GM12865 (cell line): ENCODE measurements around the gene OR1J4.
"Not testable (repeated sequence)": the region's sequence is repeated elsewhere in the genome, so short reads cannot be mapped to it uniquely, and the experiment has no call there.

ENCODE experiments used
- DNase-seq: peaks from one replicate; pipeline ENCODE4 v3.0.0; 2010; ENCODE audit warnings: low read depth
- H3K4me3 ChIP-seq: 2 replicates; pipeline ENCODE4 v1.5.1; 2011; ENCODE audit warnings: mild to moderate bottlenecking, low read depth, low read length, control low read depth
- CTCF ChIP-seq: IDR thresholded peaks from 2 replicates; pipeline ENCODE4 v1.5.1; 2011; ENCODE audit warnings: low read length, control low read depth, low read depth, inconsistent platforms; ENCODE audit not compliant: insufficient read depth; ENCODE audit errors: missing control alignments

Gene OR1J4

GRCh38 chr9:122536134-122536533 lies 17.2 kb downstream of the OR1J4 start:
- DNase-seq, result no peak
- no peak overlapping the region for H3K4me3 ChIP-seq
- TF ChIP-seq CTCF, result no peak

GRCh38 chr9:122537066-122537465 lies 18.1 kb downstream of the OR1J4 start:
- not testable (repeated sequence) for DNase-seq, H3K4me3 ChIP-seq

- no peak for DNase-seq
- no peak overlapping the region for H3K4me3 ChIP-seq
- TF ChIP-seq CTCF, result no peak
Measured at GRCh38 chr9:122538757-122539156, 19.8 kb downstream of the OR1J4 start.

GRCh38 chr9:122546196-122546595 lies 27.3 kb downstream of the OR1J4 start:
- no peak for DNase-seq

GRCh38 chr9:122551371-122551770 lies 32.4 kb downstream of the OR1J4 start:
- no peak for DNase-seq
- no peak for TF ChIP-seq CTCF
- no peak overlapping the region for H3K4me3 ChIP-seq

More at GRCh38 chr9:122546196-122546595, 27.3 kb downstream of the OR1J4 start:
- no peak overlapping the region for H3K4me3 ChIP-seq
- no peak for TF ChIP-seq CTCF

GRCh38 chr9:122552812-122553211 lies 33.9 kb downstream of the OR1J4 start, which contains the start of gene OR1N2:
OR1N2 (plus strand) TSS chr9:122553112; CDS start chr9:122553212, 100 bp downstream.
- no peak for TF ChIP-seq CTCF
- DNase-seq, result no peak
- H3K4me3 ChIP-seq, result no peak within 1 kb of the TSS

GRCh38 chr9:122561446-122561845 lies 42.5 kb downstream of the OR1J4 start:
- DNase-seq, result no peak
- H3K4me3 ChIP-seq, result no peak overlapping the region
- TF ChIP-seq CTCF, result no peak
